ENCODE results near the gene ANKRD29. TPM values are rescaled to one million over a fixed set of nuclear protein-coding genes. Genes with fewer than 3 reads are reported as not detected.

The ANKRD29 gene
- total and polyA plus RNA-seq, 10 of the 15 experiments (the other 5 are each of a cell fraction or from before 2014, with no cell fraction given), result 0.53 to 9.2 (median 1.6) TPM

GRCh38 chr18:23673725-23674124 lies 11.0 kb upstream of the ANKRD29 start:
- WGBS (ENCODE audit: insufficient coverage, insufficient replicate concordance, low lambda C conversion rate, missing lambda C conversion rate), result 0% methylated on average over 1 of the region's 1 CpG
- no peak overlapping the region for H3K9ac ChIP-seq (ENCODE audit: control insufficient read depth, insufficient read depth, low read length)
- FAIRE-seq (no peak), DNase-seq (ENCODE audit: low read depth, low spot score) (no peak), ATAC-seq (peak; percentile 87)
- no peaks in the 10 kb centered on the region for H3K9me3 ChIP-seq (replicated peaks; ENCODE audit: control insufficient read depth, insufficient read depth, low read length)
- ChIA-PET POLR2A (no interaction called here), SMC1A (ENCODE audit: uncharacterized antibody, unreplicated experiment) (no interaction called here), CTCF (no interaction called here), RAD21 (ENCODE audit: unreplicated experiment) (no interaction called here)
- in situ Hi-C loops (cut with MboI) (no loop called here), intact Hi-C loops (cut with micrococcal nuclease; ENCODE audit: unreplicated experiment) (no loop called here)
- no peaks in the 10 kb centered on the region for H3K36me3 ChIP-seq (ENCODE audit: control insufficient read depth in 2 of 2, insufficient read depth in 2 of 2, low read length in 1 of 2)
- TF ChIP-seq FOXM1 (IDR thresholded peaks at IDR 0.05; ENCODE audit: low read depth, low read length) (peak; percentile 80; the same call in 1 of the 2 replicates), RUNX3 (IDR thresholded peaks at IDR 0.05; ENCODE audit: low read length) (peak; percentile 53; the same call in 1 of the 2 replicates), JUNB (IDR thresholded peaks at IDR 0.05) (peak; percentile 93), CREM (IDR thresholded peaks at IDR 0.05; ENCODE audit: low read depth) (peak; percentile 62; the same call in 1 of the 2 replicates), RFX5 (IDR thresholded peaks at IDR 0.05; ENCODE audit: low read depth, low read length) (no peak), REST (IDR thresholded peaks at IDR 0.05; ENCODE audit: low read depth, low read length) (no peak), FOS (IDR thresholded peaks at IDR 0.05; ENCODE audit: borderline replicate concordance, extremely low read depth, insufficient read length) (no peak), MEF2A (IDR thresholded peaks at IDR 0.05; ENCODE audit: insufficient read depth, low read depth, low read length) (peak; percentile 81), NFIC (IDR thresholded peaks at IDR 0.05; ENCODE audit: low read depth, low read length) (peak; percentile 87; the same call in 1 of the 2 replicates)
- H3K4me2 ChIP-seq (ENCODE audit: control insufficient read depth, insufficient read depth), result no peak overlapping the region
- H3K27me3 ChIP-seq (replicated peaks in 1 of 2; ENCODE audit: control insufficient read depth in 2 of 2, insufficient read depth in 2 of 2, low read length in 1 of 2), result peaks cover 0 to 2% of the 10 kb centered on the region in 2 experiments; a peak in 2 of 4 replicates
- H3K27ac ChIP-seq (ENCODE audit: control insufficient read depth, insufficient read depth), result no peak overlapping the region
- no peaks in the 10 kb centered on the region for H3K79me2 ChIP-seq (ENCODE audit: control insufficient read depth, insufficient read depth, low read length)
- H3K4me3 ChIP-seq, result no peak overlapping the region
- no peak overlapping the region for H2AFZ ChIP-seq (ENCODE audit: control insufficient read depth, low read depth, low read length)
- H3K4me1 ChIP-seq (ENCODE audit: control insufficient read depth, insufficient read depth, low read length), result no peaks in the 10 kb centered on the region
- H4K20me1 ChIP-seq (ENCODE audit: control insufficient read depth, insufficient read depth), result no peaks in the 10 kb centered on the region
- BruUV-seq (replicated peaks), result no TSS peak
